ENCODE data around the gene CHST1.
A peak's percentile ranks its signal among the peaks of the same experiment; 100 is the strongest.

Gene CHST1

DNA sequence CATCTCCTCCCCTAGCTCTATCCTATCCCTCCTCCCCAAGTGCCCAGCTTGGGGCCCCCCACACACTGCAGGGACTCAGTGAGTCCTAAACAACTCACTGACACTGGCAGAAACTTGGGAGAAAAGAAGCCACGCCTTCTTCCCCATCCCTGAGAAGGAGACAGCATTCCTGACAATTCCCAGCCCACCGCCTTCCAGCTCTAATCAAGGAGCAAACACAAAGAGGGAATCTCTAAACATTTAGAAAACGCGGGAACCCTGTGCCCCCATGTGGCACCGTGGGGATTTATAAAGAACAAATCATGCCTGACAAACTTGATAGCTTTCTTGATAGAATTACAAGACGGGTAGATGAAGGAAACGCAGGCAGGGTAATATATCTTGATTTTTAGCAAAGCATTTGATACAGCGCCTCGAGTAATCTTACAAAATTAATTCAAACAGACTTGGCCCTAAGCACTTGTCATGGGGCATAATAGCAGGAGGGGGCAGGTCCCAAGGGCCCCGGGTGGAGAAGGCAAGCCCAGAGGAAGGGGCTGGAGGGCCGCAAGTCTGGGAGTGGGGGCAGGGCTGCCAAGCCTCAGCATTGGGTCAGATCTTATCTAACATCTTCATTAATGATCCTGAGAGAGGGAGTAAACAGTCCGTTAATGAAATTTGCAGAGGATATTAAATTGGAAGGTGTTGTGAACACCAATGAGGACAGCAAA lies 4.5 kb downstream of the CHST1 start:
- no peak for DNase-seq (ENCODE audit: low read depth in 3 of 3)

GRCh38 chr11:45659818-45660160 lies 5.6 kb downstream of the CHST1 start:
- no peak for DNase-seq (ENCODE audit: low read depth in 3 of 3)

- no peak for DNase-seq (ENCODE audit: low read depth in 3 of 3)
Measured at GRCh38 chr11:45659031-45659817, 6.2 kb downstream of the CHST1 start.

DNA sequence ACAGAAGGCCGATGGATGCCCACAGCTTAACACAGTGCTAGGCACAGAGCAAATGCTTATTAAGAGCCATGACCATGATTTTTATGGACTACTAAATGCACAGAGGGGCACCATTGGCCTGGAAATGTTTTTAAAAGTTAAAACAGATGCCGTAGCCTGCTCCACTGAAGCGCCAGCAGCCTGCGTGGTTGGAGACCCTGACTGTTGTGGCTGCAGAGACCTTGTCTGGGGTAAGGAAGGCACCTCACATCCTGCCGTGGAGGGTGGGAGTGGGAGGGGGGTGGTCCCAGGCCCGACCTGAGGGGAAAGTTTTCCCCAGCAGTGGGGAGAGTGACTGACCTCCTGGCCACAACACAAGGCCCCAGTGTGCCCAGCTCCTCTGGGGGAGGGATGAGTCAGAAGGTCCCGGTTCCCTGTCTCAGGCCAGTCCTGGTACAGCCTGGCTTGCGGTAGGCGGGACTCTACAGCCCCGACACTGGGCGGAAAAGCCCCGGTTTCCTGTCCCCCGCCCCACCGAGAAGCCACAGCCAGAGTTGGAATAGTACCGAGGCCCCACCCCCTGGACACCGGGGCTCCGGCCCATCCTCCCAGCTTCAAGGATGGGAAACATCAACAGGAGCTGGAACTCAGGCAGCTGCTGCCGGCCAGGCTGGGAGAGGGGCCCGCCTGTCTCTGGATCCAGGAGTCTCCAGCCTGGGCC lies 7.0 kb downstream of the CHST1 start:
- DNase-seq (ENCODE audit: low read depth in 3 of 3): no peak

GRCh38 chr11:45657496-45658260 lies 7.7 kb downstream of the CHST1 start:
- DNase-seq (ENCODE audit: low read depth in 3 of 3): no peak

DNA sequence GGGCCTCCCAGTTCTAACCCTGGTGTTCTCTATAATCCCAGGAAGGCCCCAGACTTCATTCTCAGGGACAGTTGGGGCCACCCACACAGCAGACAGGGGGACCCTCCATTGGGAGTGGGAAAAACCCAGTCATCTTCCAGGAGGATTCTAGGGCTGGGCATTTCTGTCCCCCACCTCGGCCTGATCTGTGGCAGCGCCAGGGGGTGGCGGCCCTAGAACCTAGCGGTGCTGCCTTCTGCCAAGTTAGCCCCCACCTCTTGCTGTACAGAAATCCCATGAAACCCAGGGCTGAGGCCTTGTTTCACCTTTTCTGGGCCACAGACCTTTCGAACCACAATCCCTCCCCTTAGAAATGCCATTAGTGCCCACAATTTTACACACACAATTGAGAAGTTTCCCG lies 9.6 kb downstream of the CHST1 start:
- no peak for DNase-seq (ENCODE audit: low read depth in 3 of 3)

DNA sequence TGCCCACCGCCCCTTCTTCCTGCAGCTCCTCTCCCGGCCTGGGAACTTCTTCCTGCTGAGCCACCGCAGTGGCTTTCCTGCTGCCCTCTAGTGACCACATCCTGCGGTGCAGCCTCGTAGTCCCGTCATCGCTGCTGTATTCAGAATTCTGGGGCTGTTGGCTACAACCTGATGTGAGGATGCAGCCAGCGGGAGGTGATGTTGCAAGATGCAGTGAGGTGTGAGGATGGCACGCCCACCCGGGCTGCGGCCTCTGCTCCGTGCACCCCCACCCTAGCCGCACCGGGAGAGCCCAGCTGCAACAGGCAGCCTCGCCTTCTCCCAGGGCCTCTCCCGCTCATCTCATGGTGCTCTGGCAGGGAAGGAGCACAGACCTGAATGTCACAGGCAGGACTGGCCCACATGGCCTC lies 10.1 kb downstream of the CHST1 start:
- peak in 2 of 3 donors; percentile 32 to 56 for DNase-seq (ENCODE audit: low read depth in 3 of 3)

DNA sequence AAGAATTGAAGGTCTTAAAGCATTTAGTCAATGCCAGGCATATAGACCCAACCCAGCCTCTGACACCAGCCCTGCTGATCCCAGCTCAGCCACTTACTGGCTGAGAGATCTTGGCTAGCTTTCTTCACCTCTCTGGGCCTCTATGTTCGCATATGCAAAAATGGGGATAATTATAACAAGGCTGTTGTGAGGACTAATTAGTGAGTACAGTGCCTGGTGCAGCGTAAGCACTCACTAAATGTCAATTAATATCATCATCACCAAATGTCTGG lies 10.5 kb downstream of the CHST1 start:
- DNase-seq (ENCODE audit: low read depth in 3 of 3): no peak

- DNase-seq (ENCODE audit: low read depth in 3 of 3): no peak
Measured at GRCh38 chr11:45654231-45655011, 11.0 kb downstream of the CHST1 start.

- no peak for DNase-seq (ENCODE audit: low read depth in 3 of 3)
Measured at GRCh38 chr11:45653277-45653676, 12.1 kb downstream of the CHST1 start.

- DNase-seq (ENCODE audit: low read depth in 3 of 3): no peak
Measured at GRCh38 chr11:45652781-45653180, 12.6 kb downstream of the CHST1 start.

DNA sequence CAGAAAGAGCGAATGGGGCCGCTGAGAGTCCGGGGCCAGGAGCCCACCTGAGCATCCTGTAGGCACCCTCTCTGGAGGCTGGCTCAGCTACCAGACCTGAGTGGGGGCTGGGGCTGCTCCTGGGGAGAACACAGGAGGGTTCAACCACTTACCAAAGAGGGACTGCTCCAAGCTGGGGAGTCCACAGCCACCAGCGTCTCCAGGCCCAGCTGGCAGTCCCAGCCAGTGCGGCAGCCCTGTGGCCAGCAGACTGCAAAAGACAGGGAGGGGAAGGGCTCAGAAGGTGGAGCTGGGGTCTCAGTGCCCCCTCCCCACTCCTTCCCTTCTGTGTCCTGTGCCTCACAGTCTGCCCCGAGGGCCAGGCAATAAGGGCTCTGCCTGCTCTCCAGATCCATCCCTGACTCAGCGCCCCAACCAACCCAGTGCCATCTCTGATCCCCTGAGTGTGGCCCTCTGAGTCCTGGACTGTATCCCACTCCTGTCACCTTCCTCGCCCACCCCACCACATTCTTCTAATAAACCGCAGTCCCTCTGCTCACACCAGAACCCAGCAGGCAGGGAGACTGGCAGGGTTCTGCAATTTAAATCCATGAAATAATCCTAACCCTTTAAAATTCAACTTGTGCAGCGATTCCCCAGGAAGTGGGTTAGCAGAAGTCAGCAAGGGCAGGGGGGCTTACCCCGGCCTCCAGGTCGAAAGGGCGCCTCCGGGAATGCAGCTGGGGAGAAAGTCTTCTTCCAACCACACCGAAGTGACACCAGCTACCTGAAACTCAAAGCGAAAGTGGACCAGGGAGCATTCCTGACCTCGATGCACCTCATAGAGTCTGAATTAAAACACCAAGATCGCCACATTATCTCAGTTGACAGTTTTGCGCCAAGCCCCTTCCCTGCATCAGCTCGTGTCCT lies 13.3 kb downstream of the CHST1 start:
- DNase-seq (ENCODE audit: low read depth in 3 of 3): no peak

DNA sequence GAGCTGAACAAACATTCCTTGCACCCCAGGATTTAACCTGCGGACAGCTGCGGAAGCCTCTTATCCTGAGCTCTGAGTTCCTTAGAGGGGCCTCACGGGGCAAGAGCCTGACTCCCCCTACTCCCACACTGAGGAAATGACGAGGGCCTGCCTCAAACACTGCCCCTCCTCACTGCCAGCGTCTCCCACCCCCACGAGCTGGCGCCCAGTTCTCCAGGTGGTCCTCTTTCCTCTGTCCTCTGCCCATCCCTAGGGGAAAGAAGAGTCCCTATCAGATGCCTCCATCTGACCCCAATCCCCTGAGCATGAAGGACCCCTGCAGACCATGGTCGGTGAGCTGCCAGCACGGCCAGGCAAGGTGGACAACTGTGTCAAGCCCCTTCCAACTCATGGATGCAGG lies 14.3 kb downstream of the CHST1 start:
- DNase-seq (ENCODE audit: low read depth in 3 of 3): no peak

GRCh38 chr11:45650166-45651095 lies 15.0 kb downstream of the CHST1 start:
- no peak for DNase-seq (ENCODE audit: low read depth in 3 of 3)

- DNase-seq (ENCODE audit: low read depth in 3 of 3): no peak
Measured at GRCh38 chr11:45649544-45650165, 15.8 kb downstream of the CHST1 start.

DNA sequence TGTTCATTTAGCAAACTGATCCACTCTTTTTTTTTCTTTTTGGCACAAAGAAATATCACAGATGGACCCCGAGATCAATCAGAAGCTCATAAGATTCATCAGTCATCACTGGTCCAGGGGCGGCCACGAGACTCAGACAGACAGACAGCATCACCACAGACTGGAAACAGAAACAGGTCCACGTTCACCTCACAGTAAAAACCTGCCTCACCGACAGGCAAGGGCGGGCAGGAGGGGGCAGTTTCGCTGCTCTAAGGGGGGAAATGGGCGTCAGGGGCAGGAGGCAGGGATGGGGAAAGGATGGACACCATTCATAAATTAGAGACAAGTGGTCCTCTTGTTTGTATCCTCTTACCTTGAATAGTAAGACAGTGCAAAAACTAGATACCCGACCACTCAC lies 16.5 kb downstream of the CHST1 start:
- DNase-seq (ENCODE audit: low read depth in 3 of 3): no peak

- DNase-seq (ENCODE audit: low read depth in 3 of 3): no peak
Measured at GRCh38 chr11:45647786-45648185, 17.6 kb downstream of the CHST1 start.

GRCh38 chr11:45647329-45647728 lies 18.1 kb downstream of the CHST1 start:
- DNase-seq (ENCODE audit: low read depth in 3 of 3): no peak

Measured in stimulated activated CD4-positive, alpha-beta T cell treated with anti-CD3 and anti-CD28 coated beads, TNF-alpha, amount 100 ng/mL, for 48 hours (primary cell).